A549 (cell line): ENCODE measurements around the gene HCRTR1. TPM values are rescaled to one million over a fixed set of nuclear protein-coding genes. Genes with fewer than 3 reads are reported as not detected.

Experiments
- ATAC-seq, 2 experiments: fragments of 200-7000 bp in 1 of 2; fragments of >200 bp in 1 of 2; cut with Nextera tagmentation in 1 of 2; cut with Tn5 transposase in 1 of 2; 3 replicates each; pipeline versions ENCODE4 v1.8.0 to v1.9.1; 2018 to 2020; ENCODE audit warnings: mild to moderate bottlenecking in 1 of 2, moderate library complexity in 1 of 2
- CTCF ChIA-PET: fragments of 300-600 bp; sonication (Branson Sonifier 250); formaldehyde crosslinking; extraction: SDS; loops from one replicate; lab custom pipeline; 2021; ENCODE audit warnings: antibody characterized with exemption, inconsistent platforms; lab: Yijun Ruan, JAX
- POLR2A ChIA-PET: fragments of 350-600 bp; formaldehyde crosslinking; extraction: SDS; loops from one replicate; lab custom pipeline; 2021; ENCODE audit warnings: antibody characterized with exemption, inconsistent platforms; lab: Yijun Ruan, JAX
- DNase-seq, 2 experiments: peaks; one replicate each; pipeline versions ENCODE4 v3.0.0 to v3.0.0-alpha.2; 2011 to 2016; ENCODE audit warnings: low read depth in 1 of 2, low spot score in 1 of 2
- FAIRE-seq: peaks from 2 replicates; lab custom pipeline; 2011; peaks lifted over from hg19 to GRCh38; lab: Jason Lieb, UNC
- H3K27ac ChIP-seq, 2 experiments: fragments of >200 bp; sonication (Bioruptor Twin); formaldehyde crosslinking; 3 replicates each; pipeline ENCODE4 v1.5.1; 2016 to 2017
- H3K4me1 ChIP-seq: fragments of >200 bp; sonication (Bioruptor Twin); formaldehyde crosslinking; 3 replicates; pipeline ENCODE4 v1.6.1; 2016
- H3K4me2 ChIP-seq: fragments of >200 bp; sonication (Bioruptor Twin); formaldehyde crosslinking; 3 replicates; pipeline ENCODE4 v1.6.1; 2016
- H3K4me3 ChIP-seq: fragments of >200 bp; sonication (Bioruptor Twin); formaldehyde crosslinking; 3 replicates; pipeline ENCODE4 v1.5.1; 2016
- H3K9me3 ChIP-seq: fragments of >200 bp; sonication (Bioruptor Twin); formaldehyde crosslinking; 3 replicates; pipeline ENCODE4 v1.6.1; 2016
- ATOH8 ChIP-seq: fragments of 250-450 bp; sonication (Bioruptor Pico); IDR thresholded peaks from 2 replicates; pipeline ENCODE4 v1.5.0; 2020; ENCODE audit warnings: low read depth, mild to moderate bottlenecking, moderate library complexity
- BCL3 ChIP-seq: fragments of >200 bp; sonication (Bioruptor Twin); formaldehyde crosslinking; IDR thresholded peaks from 3 replicates; pipeline ENCODE4 v1.6.1; 2016
- BHLHE40 ChIP-seq: IDR thresholded peaks from 2 replicates; pipeline ENCODE4 v1.6.1; 2012; ENCODE audit warnings: low read depth, low read length, inconsistent platforms
- CBX8 ChIP-seq: fragments of 200-600 bp; sonication (generic); IDR thresholded peaks from 2 replicates; pipeline ENCODE4 v1.6.1; 2016
- EHF ChIP-seq: fragments of 250-450 bp; sonication (Bioruptor Pico); IDR thresholded peaks from 2 replicates; pipeline ENCODE4 v1.5.0; 2020; ENCODE audit warnings: mild to moderate bottlenecking
- EHMT2 ChIP-seq: fragments of 200-600 bp; sonication (generic); IDR thresholded peaks from 2 replicates; pipeline ENCODE4 v1.6.1; 2016; ENCODE audit warnings: antibody characterized with exemption, low read depth, mild to moderate bottlenecking, moderate library complexity
- ESRRA ChIP-seq: fragments of 150-350 bp; IDR thresholded peaks from 2 replicates; pipeline ENCODE4 v1.6.1; 2014; ENCODE audit warnings: mild to moderate bottlenecking, low read length, borderline replicate concordance
- FOSB ChIP-seq: fragments of 250-450 bp; sonication (Bioruptor Pico); IDR thresholded peaks from 2 replicates; pipeline ENCODE4 v1.5.0; 2020; ENCODE audit warnings: mild to moderate bottlenecking, moderate library complexity
- FOXS1 ChIP-seq: fragments of 250-450 bp; sonication (Bioruptor Pico); IDR thresholded peaks from 2 replicates; pipeline ENCODE4 v1.5.0; 2020; ENCODE audit warnings: mild to moderate bottlenecking, moderate library complexity
- GATA3 ChIP-seq: IDR thresholded peaks from 2 replicates; pipeline ENCODE4 v1.6.1; 2012; ENCODE audit warnings: borderline replicate concordance
- HDAC2 ChIP-seq: fragments of 200-600 bp; sonication (generic); IDR thresholded peaks from 2 replicates; pipeline ENCODE4 v1.6.1; 2016
- HES2 ChIP-seq: fragments of >200 bp; sonication (Bioruptor Twin); formaldehyde crosslinking; IDR thresholded peaks from 2 replicates; pipeline ENCODE4 v1.6.1; 2016
- HEYL ChIP-seq: fragments of 250-450 bp; sonication (Bioruptor Pico); IDR thresholded peaks from 2 replicates; pipeline ENCODE4 v1.8.0; 2021; ENCODE audit warnings: mild to moderate bottlenecking, moderate library complexity
- MYC ChIP-seq: IDR thresholded peaks from 2 replicates; pipeline ENCODE4 v1.6.1; 2012; ENCODE audit warnings: mild to moderate bottlenecking, inconsistent platforms, low read length, improper control_type of control experiment, borderline replicate concordance
- NPAS2 ChIP-seq: fragments of 250-450 bp; sonication (Bioruptor Pico); IDR thresholded peaks from 2 replicates; pipeline ENCODE4 v1.8.0; 2022; ENCODE audit warnings: mild to moderate bottlenecking, moderate library complexity, borderline replicate concordance
- PBX3 ChIP-seq: IDR thresholded peaks from 2 replicates; pipeline ENCODE4 v1.6.1; 2012
- POLR2A ChIP-seq: IDR thresholded peaks from 2 replicates; pipeline ENCODE4 v1.6.1; 2012; ENCODE audit warnings: mild to moderate bottlenecking, low read length
- POLR2AphosphoS2 ChIP-seq: conservative IDR thresholded peaks from 2 replicates; pipeline ENCODE4 v1.6.1; 2012; ENCODE audit warnings: low read length, improper control_type of control experiment, inconsistent platforms
- RAD21 ChIP-seq, 2 experiments: fragments of >200 bp in 1 of 2; sonication (Bioruptor Twin) in 1 of 2; formaldehyde crosslinking in 1 of 2; IDR thresholded peaks in 1 of 2; conservative IDR thresholded peaks in 1 of 2; 2 replicates in 1 of 2; 3 replicates in 1 of 2; pipeline ENCODE4 v1.6.1; 2012 to 2018; ENCODE audit warnings: inconsistent platforms in 1 of 2
- RARB ChIP-seq: fragments of 250-450 bp; sonication (Bioruptor Pico); IDR thresholded peaks from 2 replicates; pipeline ENCODE4 v1.8.0; 2021; ENCODE audit warnings: mild to moderate bottlenecking, moderate library complexity
- RCOR1 ChIP-seq: fragments of 150-350 bp; IDR thresholded peaks from 2 replicates; pipeline ENCODE4 v1.6.1; 2014; ENCODE audit warnings: antibody characterized with exemption, low read length, low read depth
- RNF2 ChIP-seq: fragments of 200-600 bp; sonication (generic); IDR thresholded peaks from 2 replicates; pipeline ENCODE4 v1.6.1; 2016; ENCODE audit warnings: low read depth, mild to moderate bottlenecking, antibody characterized with exemption, moderate library complexity, borderline replicate concordance
- SMC3 ChIP-seq: fragments of >200 bp; sonication (Bioruptor Twin); formaldehyde crosslinking; IDR thresholded peaks from 3 replicates; pipeline ENCODE4 v1.6.1; 2018; ENCODE audit warnings: inconsistent platforms
- SREBF2 ChIP-seq: fragments of 450-650 bp; IDR thresholded peaks from 2 replicates; pipeline ENCODE4 v1.6.1; 2014; ENCODE audit warnings: mild to moderate bottlenecking, moderate library complexity
- ZC3H11A ChIP-seq: fragments of 450-650 bp; IDR thresholded peaks from 2 replicates; pipeline ENCODE4 v1.6.1; 2014; ENCODE audit warnings: antibody characterized with exemption, mild to moderate bottlenecking
- ZFP36 ChIP-seq: fragments of 450-650 bp; IDR thresholded peaks from 2 replicates; pipeline ENCODE4 v1.6.1; 2014; ENCODE audit warnings: borderline replicate concordance; ENCODE audit not compliant: partially characterized antibody
- ZNF302 ChIP-seq: fragments of 250-450 bp; sonication (Bioruptor Pico); IDR thresholded peaks from 2 replicates; pipeline ENCODE4 v1.9.0; 2021; ENCODE audit warnings: inconsistent platforms, mild to moderate bottlenecking, moderate library complexity
- ZSCAN20 ChIP-seq: fragments of 250-450 bp; sonication (Bioruptor Pico); IDR thresholded peaks from 2 replicates; pipeline ENCODE4 v1.8.0; 2022; ENCODE audit warnings: mild to moderate bottlenecking, moderate library complexity
- WGBS: methylation state at CpG from one replicate; pipeline ENCODE4 v1.1.6; 2017; ENCODE audit errors: missing lambda C conversion rate; 5-methylcytosine and 5-hydroxymethylcytosine counted together
- polyA plus RNA-seq, 4 experiments: library from polyadenylated mRNA; depleted of rRNA in 3 of 4; stranded (reverse); fragments of >200 nt; fragmentation: RNase III in 1 of 4; extraction: RNeasy Plus Mini Kit Qiagen cat#74134 plus additional on column Dnase treatment in 1 of 4; gene quantifications; 2 replicates in 3 of 4; 3 replicates in 1 of 4; pipeline ENCODE4 v1.2.3, GENCODE V29; 2011 to 2017

Gene HCRTR1
- polyA plus RNA-seq, 2 of the 4 experiments (the other 2 are of a cell fraction), result not detected

GRCh38 chr1:31621847-31622730 is 4.6 kb downstream of the HCRTR1 start:
- H3K4me3 ChIP-seq, result no peak overlapping the region
- CTCF ChIA-PET, result interaction anchor here (0.7 to 1.6 kb wide), 4 partner anchors 10 to 214 kb away, joined by 3 to 4 read pairs (median 3); no protein-coding TSS in a partner anchor
- POLR2A ChIA-PET, result no interaction called here
- no peak overlapping the region for H3K4me2 ChIP-seq
- TF ChIP-seq RARB (CRISPR knock-in tag) (no peak), CBX8 (no peak), NPAS2 (CRISPR knock-in tag) (no peak), HEYL (CRISPR knock-in tag) (no peak), ZNF302 (CRISPR knock-in tag) (no peak), ZC3H11A (no peak), SREBF2 (no peak), ZSCAN20 (CRISPR knock-in tag) (no peak), FOXS1 (CRISPR knock-in tag) (no peak), EHMT2 (no peak), SMC3 (no peak), ATOH8 (CRISPR knock-in tag) (no peak), RNF2 (no peak), PBX3 (no peak), FOSB (no peak), EHF (CRISPR knock-in tag) (no peak), MYC (no peak)
- no peak overlapping the region for H3K27ac ChIP-seq
- no peaks in the 10 kb centered on the region for H3K9me3 ChIP-seq
- no peak for FAIRE-seq
- 75% methylated on average over 14 of the region's 15 CpGs for WGBS
- H3K4me1 ChIP-seq, result no peaks in the 10 kb centered on the region
- no peak for DNase-seq
- no peak for ATAC-seq

GRCh38 chr1:31623365-31623764 is 5.9 kb downstream of the HCRTR1 start:
- H3K27ac ChIP-seq, result no peak overlapping the region
- FAIRE-seq, result no peak
- no peak overlapping the region for H3K4me2 ChIP-seq
- POLR2A ChIA-PET, result interaction anchor here (0.8 kb wide), 1 partner anchor 22 kb away, joined by 3 read pairs; the partner anchor contains the start of gene PEF1
- TF ChIP-seq NPAS2 (CRISPR knock-in tag) (no peak), HES2 (no peak), POLR2A (no peak), ZC3H11A (no peak), ZFP36 (no peak), ESRRA (no peak), HDAC2 (no peak), POLR2AphosphoS2 (no peak), RAD21 (conservative IDR thresholded peaks at IDR 0.05 in 1 of 2, IDR thresholded peaks at IDR 0.05 in 1 of 2) (no peak), BHLHE40 (no peak), BCL3 (no peak), RCOR1 (no peak), MYC (no peak), GATA3 (no peak), RNF2 (no peak), PBX3 (no peak), EHF (CRISPR knock-in tag) (no peak)
- H3K9me3 ChIP-seq, result no peaks in the 10 kb centered on the region
- H3K4me1 ChIP-seq, result no peaks in the 10 kb centered on the region
- no peak for DNase-seq
- 74% methylated on average over 2 of the region's 12 CpGs for WGBS
- CTCF ChIA-PET, result interaction anchor here (0.6 to 1.8 kb wide), 6 partner anchors 9 to 213 kb away, joined by 3 to 5 read pairs (median 3); no protein-coding TSS in a partner anchor
- ATAC-seq, result no peak
- no peak overlapping the region for H3K4me3 ChIP-seq
